ENCODE data around the gene ATXN3L.
"Not testable (repeated sequence)": the region's sequence is repeated elsewhere in the genome, so short reads cannot be mapped to it uniquely, and the experiment has no call there.

Gene ATXN3L

DNA sequence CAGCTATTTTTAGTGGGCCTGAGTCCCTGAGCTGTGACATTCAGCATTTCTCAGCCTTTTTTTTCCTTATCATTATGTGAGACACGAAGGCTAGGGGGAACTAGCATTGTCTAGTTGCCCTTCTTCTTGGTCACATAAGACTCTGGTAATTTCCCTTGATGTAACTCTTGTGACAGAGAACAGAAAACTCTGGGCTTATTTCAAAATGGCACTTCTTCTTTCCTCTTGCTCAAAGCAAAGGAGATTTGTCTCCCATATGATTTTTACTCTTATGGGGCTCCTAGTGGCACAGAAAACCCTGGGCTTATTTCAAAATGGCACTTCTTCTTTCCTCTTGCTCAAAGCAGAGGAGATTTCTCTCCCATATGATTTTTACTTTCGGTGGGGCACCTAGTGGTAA is 14.7 kb downstream of the ATXN3L start:
- DNase-seq (ENCODE audit: low read depth) = no peak

DNA sequence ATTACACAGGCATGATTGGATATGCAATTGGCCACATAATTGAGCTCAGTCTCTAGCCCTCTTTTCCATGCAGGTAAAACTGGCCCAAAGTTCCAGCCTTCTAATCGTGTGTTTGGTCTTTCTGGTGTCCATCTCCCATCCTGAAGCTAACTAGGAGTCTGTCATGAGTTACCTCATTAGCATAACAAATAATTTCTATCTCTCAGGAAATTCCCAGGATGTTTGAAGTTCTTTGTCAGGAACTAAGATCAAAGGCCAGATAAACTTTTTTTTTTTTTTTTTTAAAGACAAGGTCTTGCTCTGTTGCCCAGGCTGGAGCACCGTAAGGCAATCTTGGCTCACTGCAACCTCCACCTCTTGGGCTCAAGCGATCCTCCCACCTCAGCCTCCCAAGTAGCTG is 15.8 kb downstream of the ATXN3L start:
- DNase-seq (ENCODE audit: low read depth) = no peak

DNA sequence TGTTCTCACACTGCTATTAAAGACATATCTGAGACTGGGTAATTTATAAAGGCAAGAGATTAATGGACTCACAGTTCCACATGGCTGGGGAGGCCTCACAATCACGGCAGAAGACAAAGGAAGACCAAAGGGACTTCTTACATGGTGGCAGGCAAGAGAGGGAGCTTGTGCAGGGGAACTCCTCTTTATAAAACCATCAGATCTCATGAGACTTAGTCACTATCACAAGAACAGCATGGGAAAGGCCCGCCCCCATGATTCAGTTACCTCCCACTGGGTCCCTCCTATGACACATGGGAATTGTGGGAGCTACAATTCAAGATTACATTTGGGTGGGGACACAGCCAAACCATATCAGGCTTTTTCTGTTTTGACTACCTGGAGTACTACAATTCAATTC is 16.6 kb downstream of the ATXN3L start:
- DNase-seq (ENCODE audit: low read depth) = not testable (repeated sequence)

DNA sequence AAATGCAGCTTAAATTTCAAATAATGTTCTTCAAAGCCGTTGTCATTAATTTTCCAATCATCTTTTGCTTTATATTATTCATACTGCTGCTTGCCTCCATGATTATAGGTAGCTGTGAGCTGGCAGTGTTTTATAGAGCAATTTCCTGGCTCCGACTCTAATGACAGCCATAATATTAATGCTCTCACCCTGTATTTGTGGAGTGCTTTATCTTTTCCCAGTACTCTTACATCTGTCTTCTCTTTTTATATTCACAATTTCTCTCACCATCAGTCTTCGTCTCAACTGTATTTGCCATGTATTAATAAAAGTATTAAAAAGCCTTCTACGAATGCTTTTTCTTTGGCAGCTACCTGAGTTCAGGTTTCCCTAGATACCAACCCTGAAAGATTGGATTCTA is 21.0 kb downstream of the ATXN3L start:
- no peak for DNase-seq (ENCODE audit: low read depth)

DNA sequence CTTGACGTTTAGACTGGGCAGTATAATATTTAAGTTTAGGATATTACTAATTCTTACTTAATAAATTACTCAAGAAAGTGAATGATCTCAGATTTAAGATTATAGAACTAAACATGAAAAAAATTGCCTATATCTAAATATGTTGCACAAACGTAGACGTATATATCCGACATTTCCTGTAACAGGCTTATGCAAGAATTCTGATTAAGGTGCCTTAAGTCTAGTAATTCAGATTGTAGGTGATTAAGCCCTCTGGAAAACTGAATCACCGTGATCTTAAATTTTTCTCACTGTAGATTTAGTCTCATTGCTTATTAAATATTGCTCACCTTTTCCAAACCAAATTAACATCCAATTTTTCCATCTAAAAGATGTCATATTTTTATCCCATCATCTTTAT is 24.0 kb downstream of the ATXN3L start:
- DNase-seq (ENCODE audit: low read depth) = no peak

DNA sequence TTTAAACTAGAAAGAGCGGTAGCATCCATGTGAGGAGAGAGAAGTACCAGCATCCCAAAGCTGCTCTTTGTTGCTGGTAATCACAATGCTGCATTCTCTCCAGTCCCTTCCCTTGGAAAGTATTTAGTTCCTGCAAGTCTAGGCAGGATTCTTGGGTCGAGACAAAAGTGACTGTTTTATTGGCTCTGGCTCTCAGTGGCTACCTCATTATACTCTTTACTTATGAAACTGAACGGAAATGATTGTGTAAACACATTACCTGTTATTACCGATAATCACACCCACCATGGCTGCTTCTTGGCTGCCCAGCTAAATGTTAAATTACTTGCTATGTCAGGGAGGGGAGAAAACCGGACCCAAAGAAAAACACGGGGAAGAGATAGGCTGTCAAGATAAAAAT is 26.2 kb downstream of the ATXN3L start:
- DNase-seq (ENCODE audit: low read depth) = no peak

DNA sequence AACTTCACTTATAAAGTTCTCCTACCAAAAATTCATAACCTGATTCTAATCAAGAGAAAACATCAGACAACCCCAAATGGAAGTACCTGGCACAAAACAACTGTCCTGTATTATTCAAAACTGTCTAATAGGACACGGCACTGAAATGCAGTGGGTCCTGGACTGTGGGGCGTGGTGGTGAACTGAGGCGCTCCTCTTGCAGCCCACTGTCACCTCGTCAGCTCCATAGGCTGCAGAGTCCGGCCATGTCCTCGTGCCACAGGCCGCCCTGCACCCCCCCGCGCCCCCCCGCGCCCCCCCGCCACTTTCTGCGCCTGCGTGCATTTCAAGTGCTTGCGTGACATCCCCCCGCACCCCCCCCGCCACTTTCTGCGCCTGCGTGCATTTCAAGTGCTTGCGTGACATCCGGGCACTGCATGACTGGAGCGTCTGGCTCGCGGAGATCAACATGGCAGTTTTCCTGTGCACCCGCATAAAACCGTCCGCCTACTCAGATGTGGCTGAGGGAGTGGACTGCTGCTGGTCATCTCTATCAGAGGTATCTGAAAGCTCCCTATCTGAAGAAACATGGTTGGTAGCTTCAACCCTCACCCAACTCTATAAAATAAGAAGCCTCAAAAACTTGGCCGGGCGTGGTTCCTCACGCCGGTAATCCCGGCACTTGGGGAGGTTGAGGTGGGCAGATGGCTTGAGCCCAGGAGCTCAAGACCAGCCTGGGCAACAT is 28.8 kb downstream of the ATXN3L start:
- no peak for DNase-seq (ENCODE audit: low read depth)

DNA sequence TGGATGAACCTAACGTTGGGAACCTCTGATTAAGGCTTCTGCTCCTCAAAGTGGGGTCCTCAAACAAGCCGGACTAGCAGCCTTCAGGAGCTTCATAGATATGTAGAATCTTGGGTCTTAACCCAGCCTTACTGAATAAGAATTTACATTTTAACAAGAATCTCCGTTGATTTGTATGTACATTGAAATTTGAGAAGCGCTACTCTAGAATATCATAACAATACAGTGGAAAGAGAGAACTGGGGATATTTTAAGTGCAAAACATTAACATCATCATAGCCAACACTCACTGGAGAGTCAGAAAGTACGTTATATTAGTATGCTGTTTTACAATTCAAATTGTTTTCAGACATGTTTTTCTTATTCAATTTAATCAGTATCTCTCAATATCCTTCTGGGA is 31.2 kb downstream of the ATXN3L start:
- DNase-seq (ENCODE audit: low read depth) = no peak

DNA sequence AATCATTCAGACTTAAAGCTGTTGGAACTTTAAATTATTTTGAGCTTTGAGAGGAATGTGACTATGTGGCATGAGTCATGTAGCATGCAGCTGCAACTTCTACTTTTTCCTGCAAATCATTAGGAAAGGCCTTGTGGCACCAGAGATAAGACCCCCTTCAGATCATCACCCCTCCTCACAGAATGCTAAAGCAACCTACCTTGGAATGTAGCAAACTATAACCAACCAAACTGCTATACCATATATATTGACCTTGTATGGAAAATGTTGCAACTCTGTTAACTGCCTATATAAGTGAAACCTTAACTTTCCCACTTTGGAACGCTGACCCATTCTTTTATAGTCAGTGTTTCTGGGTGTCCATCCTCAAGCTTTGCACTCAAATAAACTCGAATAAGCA is 32.0 kb downstream of the ATXN3L start:
- no peak for DNase-seq (ENCODE audit: low read depth)

DNA sequence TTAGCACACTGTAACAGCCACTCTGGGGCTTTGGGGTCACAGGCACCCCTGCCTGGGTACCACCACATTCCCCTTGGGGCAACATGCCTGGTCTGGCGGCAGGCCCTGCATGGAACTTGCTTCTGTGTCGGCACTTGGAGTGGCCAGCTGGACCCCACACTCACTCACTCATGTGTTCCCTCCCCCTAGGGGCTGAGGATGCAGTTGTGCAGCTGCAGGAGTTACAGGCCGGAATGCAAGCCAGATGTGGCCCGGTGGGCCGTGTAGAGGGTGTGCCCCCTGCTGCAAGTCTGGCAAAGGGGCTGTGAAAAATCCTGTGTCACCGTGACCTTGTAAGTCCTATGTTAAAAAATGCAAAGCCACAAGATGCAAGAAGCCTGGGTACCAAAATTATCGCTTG is 34.2 kb downstream of the ATXN3L start:
- DNase-seq (ENCODE audit: low read depth) = no peak

DNA sequence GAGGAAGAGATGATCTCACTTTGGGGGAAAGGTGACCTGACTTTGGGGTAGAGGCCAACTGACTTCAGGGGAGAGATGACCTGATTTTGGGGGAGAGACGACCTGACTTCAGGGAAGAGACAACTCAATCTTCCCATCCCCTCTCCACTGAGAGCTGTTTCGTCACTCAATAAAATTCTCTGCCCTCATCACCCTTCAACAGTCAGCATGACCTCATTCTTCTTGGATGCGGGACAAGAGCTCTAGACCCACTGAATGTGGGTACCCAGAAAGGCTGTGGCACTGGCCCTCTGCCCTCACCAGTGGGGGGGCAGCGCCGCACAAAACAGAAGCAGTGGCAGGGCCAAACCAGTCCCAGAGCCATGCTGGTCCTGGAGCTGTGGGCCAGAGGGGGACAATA is 34.6 kb downstream of the ATXN3L start:
- DNase-seq (ENCODE audit: low read depth) = no peak

DNA sequence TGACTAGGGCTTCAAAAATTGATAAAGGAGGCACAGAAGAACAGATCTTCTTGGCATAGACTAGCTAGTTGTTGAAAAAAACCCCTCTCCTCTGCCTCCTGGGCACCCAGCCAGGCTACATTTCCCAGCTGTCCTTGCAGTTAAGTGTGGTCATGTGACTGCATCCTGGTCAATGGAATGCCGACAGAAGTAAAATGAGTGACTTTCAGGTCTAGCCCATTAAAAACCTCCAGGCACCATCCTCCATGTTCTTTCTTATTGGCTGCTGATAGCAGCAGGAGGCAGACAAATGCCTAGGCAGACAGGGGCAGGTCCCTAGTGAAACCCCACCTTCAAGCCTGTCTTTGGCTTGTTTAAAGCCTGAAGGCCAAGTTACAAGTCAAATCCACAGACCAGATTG is 35.3 kb downstream of the ATXN3L start:
- DNase-seq (ENCODE audit: low read depth) = no peak

DNA sequence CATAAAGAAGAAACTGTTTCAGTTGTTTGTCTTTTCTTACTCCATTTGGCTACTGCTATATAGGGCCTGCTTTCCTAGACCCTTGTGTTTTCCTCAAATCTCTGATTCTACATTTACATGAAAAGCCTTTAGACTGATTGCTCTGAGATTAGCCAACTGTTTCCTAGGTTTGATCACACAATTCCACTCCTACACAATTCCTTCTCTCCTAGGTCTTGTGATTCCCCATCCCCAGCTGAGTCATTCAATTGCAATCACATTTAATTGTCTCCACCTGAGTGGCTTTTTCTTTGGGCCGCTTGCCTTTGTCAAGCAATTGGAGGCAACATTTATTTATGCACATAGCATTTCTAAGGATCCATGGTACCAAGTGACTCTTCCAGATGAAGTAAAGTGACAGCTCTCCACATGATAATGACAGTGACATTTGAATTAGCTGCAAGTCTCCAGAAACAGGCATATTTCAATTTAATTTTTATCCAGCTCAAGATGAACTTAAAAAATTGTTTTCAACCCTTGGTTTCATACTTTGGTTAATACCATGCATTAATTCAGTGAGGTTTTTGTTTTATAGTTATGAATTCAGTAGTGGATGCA is 35.8 kb downstream of the ATXN3L start:
- no peak for DNase-seq (ENCODE audit: low read depth)

DNA sequence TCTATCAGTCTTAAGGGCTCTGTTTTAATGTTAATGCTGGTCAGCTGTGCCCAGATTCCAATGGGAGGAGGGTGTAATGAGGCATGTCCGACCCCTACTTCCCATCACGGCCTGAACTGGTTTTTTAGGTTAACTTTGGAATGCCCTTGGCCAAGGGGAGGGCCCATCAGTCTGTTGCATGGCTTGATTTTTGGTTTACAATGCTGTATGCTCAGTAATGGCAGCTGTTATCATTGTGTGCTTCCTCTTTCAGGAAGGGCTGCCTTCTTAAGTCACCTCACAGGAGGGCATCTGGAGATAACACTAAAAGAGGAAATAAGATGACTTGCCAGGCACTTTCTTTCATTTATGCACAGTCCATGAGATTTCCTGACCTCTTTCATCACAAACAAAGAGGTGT is 36.3 kb downstream of the ATXN3L start:
- no peak for DNase-seq (ENCODE audit: low read depth)

DNA sequence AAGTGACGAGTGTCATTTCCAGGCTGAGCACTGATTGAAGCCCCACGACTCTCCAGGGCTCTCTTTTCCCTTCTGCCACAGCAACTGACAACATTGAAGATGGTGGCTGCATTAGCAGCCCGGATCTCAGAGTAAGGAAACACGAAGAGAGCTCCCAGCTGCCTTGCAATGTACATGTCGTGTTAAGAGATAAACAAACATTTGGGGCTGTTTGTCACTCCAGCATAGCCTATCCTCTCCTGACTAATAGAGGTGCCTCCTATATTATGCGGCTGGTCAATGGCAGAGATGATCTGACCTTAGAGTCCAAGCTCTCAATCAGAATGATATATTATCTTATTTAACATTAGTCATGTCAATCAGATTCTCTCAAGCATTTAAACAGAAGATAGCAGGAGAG is 38.6 kb downstream of the ATXN3L start:
- no peak for DNase-seq (ENCODE audit: low read depth)

DNA sequence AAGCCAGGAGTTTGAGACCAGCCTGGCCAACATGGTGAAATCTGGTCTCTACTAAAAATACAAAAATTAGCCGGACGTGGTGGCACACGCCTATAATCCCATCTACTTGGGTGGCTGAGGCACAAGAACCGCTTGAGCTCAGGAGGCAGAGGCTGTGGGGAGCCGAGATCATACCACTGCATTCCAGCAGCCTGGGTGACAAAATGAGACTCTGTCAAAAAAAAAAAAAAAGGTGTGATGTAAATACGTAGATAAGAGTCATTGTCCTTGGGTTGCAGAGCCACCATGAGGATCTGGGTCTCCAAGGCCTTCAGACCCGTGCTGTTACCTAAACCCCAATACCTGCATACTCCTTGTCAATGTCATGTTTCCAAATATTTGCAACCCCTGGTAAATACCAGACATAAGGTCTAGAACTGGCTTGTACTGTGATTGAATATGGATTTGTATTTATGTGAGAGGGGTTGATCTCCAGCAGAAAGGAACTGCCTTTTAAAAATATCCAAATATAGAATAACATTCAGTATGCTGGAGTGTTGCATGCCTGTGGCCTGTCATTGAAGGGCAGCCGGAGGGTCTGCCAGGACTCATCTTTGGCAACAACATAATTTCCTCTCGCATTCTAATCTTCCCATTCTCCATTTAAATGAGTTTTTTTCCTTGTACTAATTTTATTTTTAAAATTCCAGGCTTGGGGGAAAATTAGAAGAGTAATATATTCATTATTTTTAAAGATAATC is 40.4 kb downstream of the ATXN3L start:
- no peak for DNase-seq (ENCODE audit: low read depth)

DNA sequence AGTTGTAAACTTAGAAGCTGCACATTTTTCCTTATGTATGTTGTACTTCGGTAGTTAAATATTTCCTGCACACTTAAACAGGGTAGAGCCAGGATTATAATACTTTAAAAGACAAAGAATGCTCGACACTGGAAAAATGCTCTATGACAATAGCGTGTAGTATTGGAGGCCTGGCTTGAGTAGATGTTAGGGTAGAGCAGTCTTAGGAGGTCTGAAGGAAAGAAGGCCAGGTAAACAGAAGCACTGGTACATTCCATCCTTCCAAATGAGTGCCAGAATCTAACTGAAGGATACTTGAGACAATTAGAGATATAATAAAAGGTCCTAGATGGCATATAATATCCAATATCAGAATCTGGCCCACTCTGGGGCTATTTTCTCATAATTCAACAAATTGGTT is 42.3 kb downstream of the ATXN3L start:
- no peak for DNase-seq (ENCODE audit: low read depth)

DNA sequence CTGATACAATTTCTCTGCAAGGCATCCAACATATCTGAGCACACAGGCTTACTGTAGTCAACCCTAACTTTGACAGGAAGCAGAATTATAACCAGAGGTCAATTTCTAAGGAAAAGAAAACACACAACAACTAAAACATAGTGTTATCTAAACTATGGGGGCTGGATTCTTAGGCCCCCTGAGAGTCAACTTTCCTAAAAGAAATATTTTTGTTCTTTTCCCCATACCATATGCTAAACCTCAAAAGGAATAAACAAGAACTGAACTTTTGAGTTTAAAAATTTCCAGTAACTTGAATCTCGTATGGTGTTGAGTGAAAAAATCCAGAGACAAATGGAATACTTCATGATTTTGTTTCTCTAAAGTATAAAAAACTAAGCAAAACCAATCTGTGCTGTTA is 42.9 kb downstream of the ATXN3L start:
- no peak for DNase-seq (ENCODE audit: low read depth)

DNA sequence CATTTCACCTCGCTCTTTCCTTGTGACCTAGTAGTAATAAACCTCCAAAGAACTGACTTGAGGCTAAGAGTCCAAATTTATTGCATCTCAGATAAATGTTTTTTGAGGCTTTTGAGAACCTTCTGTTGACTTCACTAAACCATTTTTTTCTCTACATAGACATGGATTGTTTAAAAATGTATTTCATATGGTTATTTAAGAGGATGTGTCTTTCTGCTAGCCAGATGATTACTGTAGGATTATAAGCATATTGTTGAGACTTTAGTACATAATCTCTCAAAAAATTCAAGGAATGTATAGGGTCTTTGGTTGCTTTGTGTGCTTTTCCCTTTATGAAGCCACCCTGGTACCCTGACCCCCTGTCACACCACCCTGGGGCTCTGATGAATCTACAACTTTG is 44.8 kb downstream of the ATXN3L start:
- no peak for DNase-seq (ENCODE audit: low read depth)

DNA sequence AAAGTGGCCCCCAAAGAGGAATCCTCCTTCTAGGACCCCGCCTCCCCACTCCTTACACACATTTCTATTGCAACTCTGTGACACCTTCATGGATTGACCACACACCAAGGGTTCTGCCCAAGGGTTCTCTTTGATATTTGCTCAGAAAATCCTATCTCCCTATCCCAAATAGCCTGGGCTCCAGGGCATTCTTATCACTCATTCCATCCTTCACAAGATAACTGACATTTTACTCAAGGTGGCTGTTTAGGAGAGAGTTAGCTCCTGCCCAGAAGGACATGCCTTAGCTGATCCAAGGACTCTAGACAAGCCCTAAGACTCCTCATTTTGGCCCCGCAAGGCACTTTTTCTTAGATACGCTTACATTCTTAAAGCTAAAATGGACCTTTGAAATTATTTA is 47.4 kb downstream of the ATXN3L start:
- DNase-seq (ENCODE audit: low read depth) = no peak

DNA sequence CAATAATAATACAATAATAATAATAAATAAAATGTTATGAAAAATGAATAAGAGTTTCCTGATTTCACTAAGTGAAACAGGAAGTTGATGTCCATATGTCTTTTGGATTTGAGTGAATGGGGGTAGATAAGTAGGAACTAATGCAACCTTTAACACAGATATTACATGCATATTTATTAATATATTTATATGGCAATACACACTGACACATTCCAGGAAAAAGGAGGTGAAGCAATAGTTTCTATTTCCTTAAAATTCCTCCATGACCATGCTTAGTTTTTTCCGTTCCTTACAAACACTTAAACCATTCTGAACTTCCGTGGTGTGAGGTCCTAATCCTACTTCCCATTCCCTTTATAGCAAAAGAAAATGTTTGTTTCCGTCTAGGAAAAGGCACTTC is 48.3 kb downstream of the ATXN3L start:
- no peak for DNase-seq (ENCODE audit: low read depth)

DNA sequence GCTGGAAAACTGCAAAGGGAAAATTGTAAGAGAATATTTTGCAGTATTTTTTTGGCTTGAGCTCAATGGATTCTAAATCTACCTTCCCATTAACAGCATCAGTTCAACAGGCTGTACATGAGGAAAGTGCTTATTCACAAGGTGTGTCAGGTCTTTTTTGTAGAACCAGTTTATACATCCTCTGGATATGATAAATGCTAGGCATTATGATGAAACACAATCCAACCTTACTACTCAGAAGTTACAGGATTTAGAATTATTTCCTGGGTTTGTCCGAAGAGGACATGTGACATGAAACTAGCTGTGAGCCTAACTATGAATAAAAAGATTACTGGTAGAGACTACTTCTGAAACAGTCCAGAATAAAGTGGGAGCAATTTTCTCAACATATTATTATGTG is 49.5 kb downstream of the ATXN3L start:
- DNase-seq (ENCODE audit: low read depth) = no peak

DNA sequence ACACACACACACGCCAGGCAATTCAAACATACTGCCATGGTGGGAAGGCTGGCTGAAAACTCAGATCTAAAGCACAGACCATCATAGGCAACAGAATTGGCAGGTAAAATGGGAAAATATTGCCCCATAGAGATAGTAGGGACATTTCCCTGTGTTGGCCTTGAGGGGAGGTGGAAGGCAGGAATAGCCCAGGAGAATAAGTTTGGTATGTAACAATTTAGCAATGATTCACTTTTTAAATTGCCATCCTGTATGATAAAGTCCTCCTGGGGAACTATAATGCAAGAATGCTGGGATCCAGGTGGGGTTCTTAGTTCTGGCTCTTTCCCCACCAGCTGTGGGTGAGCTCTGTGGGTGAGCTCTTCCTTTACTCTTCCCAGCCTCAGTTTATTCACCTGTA is 51.0 kb downstream of the ATXN3L start:
- DNase-seq (ENCODE audit: low read depth) = no peak
